Fibroblast of mammary gland (primary cell): ENCODE data around the gene LPO.
A peak's percentile ranks its signal among the peaks of the same experiment; 100 is the strongest.

Experiments used
- DNase-seq: peaks from one replicate; pipeline ENCODE4 v3.0.0-alpha.2; 2010; ENCODE audit warnings: low read depth
- H3K4me3 ChIP-seq: 2 replicates; pipeline ENCODE4 v1.5.1; 2011; ENCODE audit warnings: low read depth, mild to moderate bottlenecking, low read length, moderate library complexity; ENCODE audit not compliant: control insufficient read depth
- CTCF ChIP-seq: conservative IDR thresholded peaks from 2 replicates; pipeline ENCODE4 v1.5.1; 2011; ENCODE audit warnings: low read depth, low read length, inconsistent platforms; ENCODE audit not compliant: control insufficient read depth, insufficient read depth

The LPO gene

GRCh38 chr17:58196610-58197009 lies 41.8 kb upstream of the LPO start:
- TF ChIP-seq CTCF: no peak
- DNase-seq: no peak
- no peak overlapping the region for H3K4me3 ChIP-seq

GRCh38 chr17:58200024-58200633 lies 38.3 kb upstream of the LPO start:
- peak; percentile 60 for TF ChIP-seq CTCF
- H3K4me3 ChIP-seq: no peak overlapping the region
- DNase-seq: peak; percentile 53

- DNase-seq: no peak
- no peak for TF ChIP-seq CTCF
- no peak overlapping the region for H3K4me3 ChIP-seq
Measured at GRCh38 chr17:58202859-58203258, 35.5 kb upstream of the LPO start.

- H3K4me3 ChIP-seq: no peak overlapping the region
- TF ChIP-seq CTCF: no peak
- peak; percentile 33 for DNase-seq
Measured at GRCh38 chr17:58204796-58205195, 33.6 kb upstream of the LPO start.

- DNase-seq: no peak
- TF ChIP-seq CTCF: no peak
- no peak overlapping the region for H3K4me3 ChIP-seq
Measured at GRCh38 chr17:58205936-58206335, 32.4 kb upstream of the LPO start.

- no peak overlapping the region for H3K4me3 ChIP-seq
- peak; percentile 58 for DNase-seq
- no peak for TF ChIP-seq CTCF
Measured at GRCh38 chr17:58207451-58207850, 30.9 kb upstream of the LPO start.

- no peak overlapping the region for H3K4me3 ChIP-seq
- no peak for DNase-seq
- no peak for TF ChIP-seq CTCF
Measured at GRCh38 chr17:58208344-58208743, 30.0 kb upstream of the LPO start.
